ENCODE data around the gene KIAA0232.
"Not testable (repeated sequence)": the region's sequence is repeated elsewhere in the genome, so short reads cannot be mapped to it uniquely, and the experiment has no call there.

Gene KIAA0232

GRCh38 chr4:6905516-6906445 is 123.3 kb downstream of the KIAA0232 start:
- no peak for DNase-seq

GRCh38 chr4:6906486-6906885 is 124.0 kb downstream of the KIAA0232 start:
- not testable (repeated sequence) for DNase-seq

GRCh38 chr4:6907658-6908191 is 125.2 kb downstream of the KIAA0232 start:
- no peak for DNase-seq

- DNase-seq = no peak
Observed at GRCh38 chr4:6908432-6909112, 126.0 kb downstream of the KIAA0232 start.

GRCh38 chr4:6909113-6909969 is 126.8 kb downstream of the KIAA0232 start, which contains the start of gene TBC1D14:
TSS of gene TBC1D14 (plus strand) at chr4:6909826. CDS start at chr4:6923390, 13,564 bp downstream.
- peak; percentile 90 for DNase-seq

- DNase-seq = no peak
Observed at GRCh38 chr4:6909970-6910339, 127.4 kb downstream of the KIAA0232 start.

- no peak for DNase-seq
Observed at GRCh38 chr4:6910340-6910959, 127.9 kb downstream of the KIAA0232 start.

- DNase-seq = no peak
Observed at GRCh38 chr4:6910960-6911874, 128.7 kb downstream of the KIAA0232 start.

- not testable (repeated sequence) for DNase-seq
Observed at GRCh38 chr4:6911917-6912316, 129.4 kb downstream of the KIAA0232 start.

GRCh38 chr4:6912441-6912840 is 129.9 kb downstream of the KIAA0232 start:
- DNase-seq = no peak

GRCh38 chr4:6913350-6913905 is 130.9 kb downstream of the KIAA0232 start:
- DNase-seq = no peak

GRCh38 chr4:6914448-6914847 is 131.9 kb downstream of the KIAA0232 start:
- DNase-seq = no peak

GRCh38 chr4:6915041-6916005 is 132.8 kb downstream of the KIAA0232 start:
- DNase-seq = no peak

- no peak for DNase-seq
Observed at GRCh38 chr4:6916069-6916586, 133.6 kb downstream of the KIAA0232 start.

- peak; percentile 59 for DNase-seq
Observed at GRCh38 chr4:6916587-6917460, 134.3 kb downstream of the KIAA0232 start.

- DNase-seq = peak; percentile 43
Observed at GRCh38 chr4:6917461-6918271, 135.1 kb downstream of the KIAA0232 start.

- no peak for DNase-seq
Observed at GRCh38 chr4:6918338-6918737, 135.8 kb downstream of the KIAA0232 start.

All from activated T-cell treated with anti-CD3 and anti-CD28 coated beads, Interleukin-2, amount 50 U/mL, for 1 hour (primary cell).